ENCODE data around the gene SGTA. TPM values are rescaled to one million over a fixed set of nuclear protein-coding genes. Genes with fewer than 3 reads are reported as not detected.

Gene SGTA
- total RNA-seq, 1 experiment from 2014 or later = 109 TPM

DNA sequence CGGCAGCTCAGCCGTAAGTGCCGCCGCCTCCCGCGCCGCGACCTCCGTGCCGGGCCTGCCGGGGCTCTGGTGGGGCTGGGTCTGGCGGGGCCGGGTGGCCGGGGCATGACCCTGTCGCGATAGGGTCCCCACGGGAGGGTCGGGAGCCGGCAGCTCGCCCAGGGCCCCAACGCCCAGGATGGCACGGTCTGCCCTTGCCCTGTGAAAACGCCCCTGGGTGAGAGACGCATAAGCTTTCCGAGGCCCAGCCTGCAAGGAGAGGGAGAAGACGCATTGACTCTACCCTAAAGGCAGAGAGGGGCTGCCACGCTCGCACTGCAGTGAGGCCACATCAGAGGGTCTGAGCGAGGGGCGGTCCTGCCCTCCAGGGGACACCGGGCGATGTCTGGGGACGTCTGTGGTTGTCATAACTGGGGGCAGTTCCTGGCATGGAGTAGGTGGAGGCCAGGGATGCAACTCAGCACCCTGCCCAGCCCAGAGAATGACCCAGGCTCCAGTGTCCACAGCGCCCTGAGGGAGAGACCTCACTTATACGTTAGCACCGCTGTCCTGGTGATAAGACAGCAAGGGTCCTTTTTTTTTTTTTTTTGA, 37.1 kb upstream of the SGTA start:
- H4K20me1 ChIP-seq (ENCODE audit: insufficient read depth) = no peaks in the 10 kb centered on the region
- ATAC-seq = peak; percentile 35
- no peak overlapping the region for H2AFZ ChIP-seq (ENCODE audit: low read depth, low read length, poor library complexity, severe bottlenecking)
- peak overlapping the region; percentile 98 for H3K4me2 ChIP-seq (ENCODE audit: low read length)
- peak; percentile 78; the same call in 1 of the 2 replicates for TF ChIP-seq ZFX (IDR thresholded peaks at IDR 0.05)
- TF ChIP-seq, protein P1, sequence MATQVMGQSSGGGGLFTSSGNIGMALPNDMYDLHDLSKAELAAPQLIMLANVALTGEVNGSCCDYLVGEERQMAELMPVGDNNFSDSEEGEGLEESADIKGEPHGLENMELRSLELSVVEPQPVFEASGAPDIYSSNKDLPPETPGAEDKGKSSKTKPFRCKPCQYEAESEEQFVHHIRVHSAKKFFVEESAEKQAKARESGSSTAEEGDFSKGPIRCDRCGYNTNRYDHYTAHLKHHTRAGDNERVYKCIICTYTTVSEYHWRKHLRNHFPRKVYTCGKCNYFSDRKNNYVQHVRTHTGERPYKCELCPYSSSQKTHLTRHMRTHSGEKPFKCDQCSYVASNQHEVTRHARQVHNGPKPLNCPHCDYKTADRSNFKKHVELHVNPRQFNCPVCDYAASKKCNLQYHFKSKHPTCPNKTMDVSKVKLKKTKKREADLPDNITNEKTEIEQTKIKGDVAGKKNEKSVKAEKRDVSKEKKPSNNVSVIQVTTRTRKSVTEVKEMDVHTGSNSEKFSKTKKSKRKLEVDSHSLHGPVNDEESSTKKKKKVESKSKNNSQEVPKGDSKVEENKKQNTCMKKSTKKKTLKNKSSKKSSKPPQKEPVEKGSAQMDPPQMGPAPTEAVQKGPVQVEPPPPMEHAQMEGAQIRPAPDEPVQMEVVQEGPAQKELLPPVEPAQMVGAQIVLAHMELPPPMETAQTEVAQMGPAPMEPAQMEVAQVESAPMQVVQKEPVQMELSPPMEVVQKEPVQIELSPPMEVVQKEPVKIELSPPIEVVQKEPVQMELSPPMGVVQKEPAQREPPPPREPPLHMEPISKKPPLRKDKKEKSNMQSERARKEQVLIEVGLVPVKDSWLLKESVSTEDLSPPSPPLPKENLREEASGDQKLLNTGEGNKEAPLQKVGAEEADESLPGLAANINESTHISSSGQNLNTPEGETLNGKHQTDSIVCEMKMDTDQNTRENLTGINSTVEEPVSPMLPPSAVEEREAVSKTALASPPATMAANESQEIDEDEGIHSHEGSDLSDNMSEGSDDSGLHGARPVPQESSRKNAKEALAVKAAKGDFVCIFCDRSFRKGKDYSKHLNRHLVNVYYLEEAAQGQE (IDR thresholded peaks at IDR 0.05; ENCODE audit: low read depth) = no peak
- TF ChIP-seq ATF3 (IDR thresholded peaks at IDR 0.05) = no peak
- ChIA-PET POLR2A (interaction anchor here (0.6 kb wide), 1 partner anchor 917 kb away, joined by 4 read pairs; no protein-coding TSS in a partner anchor), CTCF (no interaction called here), RAD21 (ENCODE audit: low non-redundant PET in 1 of 2, low total read pairs in 2 of 2, uncharacterized antibody in 2 of 2, unreplicated experiment in 2 of 2) (no interaction called here)
- peak overlapping the region; percentile 79 for H3K9ac ChIP-seq (ENCODE audit: low read length)
- H3K36me3 ChIP-seq (ENCODE audit: control insufficient read depth in 1 of 2, insufficient read depth in 2 of 2, low read length in 2 of 2) = no peaks in the 10 kb centered on the region
- H3K27me3 ChIP-seq (ENCODE audit: insufficient read depth, low read length) = no peaks in the 10 kb centered on the region
- H3K9me3 ChIP-seq (ENCODE audit: control insufficient read depth in 1 of 2, insufficient read depth in 1 of 2, low read depth in 1 of 2, low read length in 2 of 2) = no peaks in the 10 kb centered on the region
- H3K9me2 ChIP-seq (ENCODE audit: insufficient read depth) = no peaks in the 10 kb centered on the region
- H3K4me1 ChIP-seq (ENCODE audit: control insufficient read depth in 1 of 2, insufficient read depth in 2 of 2, low read length in 2 of 2) = peaks cover 6 to 18% of the 10 kb centered on the region in 2 experiments
- no peak for DNase-seq (ENCODE audit: low read depth, low spot score)
- no TSS peak for BruUV-seq (replicated peaks)
- H3K79me2 ChIP-seq (ENCODE audit: insufficient read depth, low read length) = 0 out of 2 replicates have a peak, but pooled peaks cover 4% of the 10 kb centered on the region
- peak overlapping the region; percentile 53; the same call in 1 of the 2 replicates for H3K27ac ChIP-seq (ENCODE audit: low read depth, low read length)
- peak overlapping the region; percentile 65 to 95 for H3K4me3 ChIP-seq (replicated peaks in 1 of 2; ENCODE audit: low read depth in 1 of 2, low read length in 2 of 2)
- intact Hi-C loops (cut with micrococcal nuclease) = no loop called here

Data from HCT116 (cell line).